Panc1 (cell line): ENCODE data around the gene FSTL4.

Experiments
- CTCF ChIP-seq: fragments of 450-650 bp; IDR thresholded peaks from 2 replicates; pipeline ENCODE4 v1.5.1; 2017; ENCODE audit warnings: mild to moderate bottlenecking
- POLR2AphosphoS5 ChIP-seq: IDR thresholded peaks from 2 replicates; pipeline ENCODE4 v1.6.1; 2012; ENCODE audit warnings: mild to moderate bottlenecking, low read depth, low read length, moderate library complexity
- SIN3A ChIP-seq: IDR thresholded peaks from 2 replicates; pipeline ENCODE4 v1.6.1; 2012; ENCODE audit warnings: low read depth, mild to moderate bottlenecking, low read length, moderate library complexity, borderline replicate concordance; ENCODE audit not compliant: insufficient read depth
- TCF7L2 ChIP-seq: IDR thresholded peaks from 2 replicates; pipeline ENCODE4 v1.6.1; 2011; ENCODE audit warnings: mild to moderate bottlenecking, low read depth, low read length, inconsistent platforms

DNA sequence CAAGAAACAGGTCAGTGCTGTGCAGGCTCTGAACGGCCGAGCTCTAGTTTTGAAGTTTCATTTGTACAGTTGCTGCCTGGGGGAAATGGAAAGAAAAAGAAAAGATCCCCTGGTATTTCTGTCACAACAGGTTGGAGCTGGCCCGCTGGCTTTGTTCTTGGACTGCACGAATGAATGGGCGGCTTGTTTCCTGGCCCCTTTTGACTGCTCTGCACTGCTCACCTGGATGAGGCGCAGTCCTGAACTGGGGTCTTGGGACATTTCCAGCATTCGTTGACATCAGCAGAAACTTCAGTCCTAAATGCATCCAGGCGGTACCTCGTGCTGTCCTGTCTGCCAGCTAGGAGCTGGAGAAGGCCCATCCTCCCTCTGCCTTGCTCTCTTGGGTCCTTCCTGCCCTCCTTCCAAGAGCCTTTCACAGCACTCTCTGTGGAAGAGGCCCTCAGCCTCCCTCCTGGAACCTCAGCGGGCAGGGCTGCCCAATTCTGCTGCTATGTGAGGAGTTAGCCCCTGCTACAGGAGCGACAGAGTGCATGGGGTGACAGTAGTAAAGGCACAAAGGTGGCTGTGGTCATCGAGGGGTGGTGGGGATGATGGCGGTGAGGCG, 189.2 kb downstream of the FSTL4 start:
- TF ChIP-seq TCF7L2 (no peak), POLR2AphosphoS5 (no peak), CTCF (no peak), SIN3A (no peak)
